DOHH2 (cell line): ENCODE measurements around the gene KRTAP22-1.

Experiments used
- H3F3A ChIP-seq: fragments of 200-600 bp; sonication (generic), shearing (Covaris generic); 2 replicates; pipeline ENCODE4 v1.6.0; 2016; ENCODE audit warnings: antibody characterized with exemption, mild to moderate bottlenecking; ENCODE audit not compliant: control insufficient read depth, insufficient read depth
- H3K27ac ChIP-seq: fragments of 200-600 bp; sonication (generic); 2 replicates; pipeline ENCODE4 v1.5.1; 2014; ENCODE audit warnings: low read depth, mild to moderate bottlenecking, low read length, moderate library complexity
- H3K27me3 ChIP-seq: fragments of 200-600 bp; sonication (generic); 2 replicates; pipeline ENCODE4 v1.6.1; 2014; ENCODE audit warnings: mild to moderate bottlenecking, low read length, mixed read lengths; ENCODE audit not compliant: control insufficient read depth
- H3K36me3 ChIP-seq: fragments of 200-600 bp; sonication (generic); 2 replicates; pipeline ENCODE4 v1.6.1; 2014; ENCODE audit warnings: mild to moderate bottlenecking, low read length, moderate library complexity, mixed read lengths; ENCODE audit not compliant: control insufficient read depth
- H3K4me1 ChIP-seq: fragments of 200-600 bp; sonication (generic); 2 replicates; pipeline ENCODE4 v1.6.1; 2014; ENCODE audit warnings: mild to moderate bottlenecking, low read length, mixed read lengths; ENCODE audit not compliant: control insufficient read depth
- H3K4me2 ChIP-seq: fragments of 200-600 bp; sonication (generic); 2 replicates; pipeline ENCODE4 v1.6.0; 2014; ENCODE audit warnings: mild to moderate bottlenecking, low read length, moderate library complexity
- H3K4me3 ChIP-seq: fragments of 200-600 bp; sonication (generic); 2 replicates; pipeline ENCODE4 v1.5.1; 2014; ENCODE audit warnings: mild to moderate bottlenecking, low read length, mixed read lengths
- H3K79me2 ChIP-seq: fragments of 200-600 bp; sonication (generic); 2 replicates; pipeline ENCODE4 v1.6.1; 2014; ENCODE audit warnings: mild to moderate bottlenecking, low read length, mixed read lengths; ENCODE audit not compliant: control insufficient read depth
- H3K9me2 ChIP-seq: fragments of 200-600 bp; sonication (generic); replicated peaks from 2 replicates; pipeline ENCODE4 v1.6.1; 2014; ENCODE audit warnings: mild to moderate bottlenecking, low read length, mixed read lengths; ENCODE audit not compliant: control insufficient read depth
- H3K9me3 ChIP-seq: fragments of 200-600 bp; sonication (generic); 2 replicates; pipeline ENCODE4 v1.6.1; 2014; ENCODE audit warnings: antibody characterized with exemption, low read length, mixed read lengths; ENCODE audit not compliant: control insufficient read depth, insufficient read depth
- H4K20me1 ChIP-seq: fragments of 200-600 bp; sonication (generic); 2 replicates; pipeline ENCODE4 v1.6.0; 2014; ENCODE audit warnings: low read depth, mild to moderate bottlenecking, antibody characterized with exemption, low read length, moderate library complexity; ENCODE audit not compliant: control insufficient read depth, insufficient read depth
- CTCF ChIP-seq: fragments of 200-600 bp; sonication (generic); IDR thresholded peaks from one replicate; pipeline ENCODE4 v1.5.1; 2014; ENCODE audit warnings: antibody characterized with exemption, mild to moderate bottlenecking, low read depth, low read length; ENCODE audit not compliant: poor library complexity, severe bottlenecking
- EZH2phosphoT487 ChIP-seq: fragments of 200-600 bp; sonication (generic); IDR thresholded peaks from 2 replicates; pipeline ENCODE4 v1.6.1; 2017; ENCODE audit warnings: borderline replicate concordance, mild to moderate bottlenecking, antibody characterized with exemption, low read length, moderate library complexity, mixed read lengths

KRTAP22-1 gene

GRCh38 chr21:30615199-30615598 is 14.3 kb downstream of the KRTAP22-1 start:
- Histone ChIP-seq H3K4me2 (no peak overlapping the region), H3K9me2 (no peaks in the 10 kb centered on the region), H3K4me3 (no peak overlapping the region), H4K20me1 (no peaks in the 10 kb centered on the region), H3K36me3 (no peaks in the 10 kb centered on the region), H3K4me1 (no peaks in the 10 kb centered on the region), H3K27me3 (no peaks in the 10 kb centered on the region), H3K9me3 (peaks cover 6% of the 10 kb centered on the region; the same call in 1 of the 2 replicates), H3K27ac (no peak overlapping the region), H3K79me2 (no peaks in the 10 kb centered on the region), H3F3A (no peaks in the 10 kb centered on the region)
- TF ChIP-seq CTCF (no peak), EZH2phosphoT487 (no peak)

- no peaks in the 10 kb centered on the region for H3K79me2 ChIP-seq
- no peaks in the 10 kb centered on the region for H3K27me3 ChIP-seq
- H3K4me2 ChIP-seq: no peak within 1 kb of the TSS
- TF ChIP-seq EZH2phosphoT487 (no peak), CTCF (no peak)
- H3K36me3 ChIP-seq: no peaks in the 10 kb centered on the region
- no peak within 1 kb of the TSS for H3K27ac ChIP-seq
- H3K9me3 ChIP-seq: peaks cover 6% of the 10 kb centered on the region; the same call in 1 of the 2 replicates
- H4K20me1 ChIP-seq: no peaks in the 10 kb centered on the region
- H3K4me3 ChIP-seq: no peak within 1 kb of the TSS
- no peaks in the 10 kb centered on the region for H3K9me2 ChIP-seq
- no peaks in the 10 kb centered on the region for H3F3A ChIP-seq
- no peaks in the 10 kb centered on the region for H3K4me1 ChIP-seq
Observed at GRCh38 chr21:30616125-30616524, 15.2 kb downstream of the KRTAP22-1 start, which contains the start of gene KRTAP20-1. KRTAP20-1 (plus strand) TSS chr21:30616425; CDS start chr21:30616455, 30 bp downstream.

- no peak for TF ChIP-seq EZH2phosphoT487
- no peak for TF ChIP-seq CTCF
Observed at GRCh38 chr21:30620080-30620479, 19.2 kb downstream of the KRTAP22-1 start.

GRCh38 chr21:30620522-30620921 is 19.6 kb downstream of the KRTAP22-1 start, which contains the start of gene KRTAP20-4:
KRTAP20-4 (plus strand) TSS chr21:30620627.
- H3K4me2 ChIP-seq: no peak within 1 kb of the TSS
- H4K20me1 ChIP-seq: no peaks in the 10 kb centered on the region
- H3K27me3 ChIP-seq: no peaks in the 10 kb centered on the region
- H3F3A ChIP-seq: no peaks in the 10 kb centered on the region
- no peak for TF ChIP-seq CTCF
- no peak for TF ChIP-seq EZH2phosphoT487
- H3K36me3 ChIP-seq: no peaks in the 10 kb centered on the region
- no peaks in the 10 kb centered on the region for H3K79me2 ChIP-seq
- peaks cover 2% of the 10 kb centered on the region; the same call in 1 of the 2 replicates for H3K9me3 ChIP-seq
- no peak within 1 kb of the TSS for H3K27ac ChIP-seq
- H3K4me1 ChIP-seq: no peaks in the 10 kb centered on the region
- no peak within 1 kb of the TSS for H3K4me3 ChIP-seq
- H3K9me2 ChIP-seq: no peaks in the 10 kb centered on the region

More at GRCh38 chr21:30620080-30620479, 19.2 kb downstream of the KRTAP22-1 start:
- Histone ChIP-seq H3K4me1 (no peaks in the 10 kb centered on the region), H3K36me3 (no peaks in the 10 kb centered on the region), H3K27me3 (no peaks in the 10 kb centered on the region), H4K20me1 (no peaks in the 10 kb centered on the region), H3K9me3 (peaks cover 2% of the 10 kb centered on the region; the same call in 1 of the 2 replicates), H3K4me3 (no peak overlapping the region), H3F3A (no peaks in the 10 kb centered on the region), H3K9me2 (no peaks in the 10 kb centered on the region), H3K79me2 (no peaks in the 10 kb centered on the region), H3K27ac (no peak overlapping the region), H3K4me2 (no peak overlapping the region)
